ENCODE measurements around the gene TSHB.

DNA sequence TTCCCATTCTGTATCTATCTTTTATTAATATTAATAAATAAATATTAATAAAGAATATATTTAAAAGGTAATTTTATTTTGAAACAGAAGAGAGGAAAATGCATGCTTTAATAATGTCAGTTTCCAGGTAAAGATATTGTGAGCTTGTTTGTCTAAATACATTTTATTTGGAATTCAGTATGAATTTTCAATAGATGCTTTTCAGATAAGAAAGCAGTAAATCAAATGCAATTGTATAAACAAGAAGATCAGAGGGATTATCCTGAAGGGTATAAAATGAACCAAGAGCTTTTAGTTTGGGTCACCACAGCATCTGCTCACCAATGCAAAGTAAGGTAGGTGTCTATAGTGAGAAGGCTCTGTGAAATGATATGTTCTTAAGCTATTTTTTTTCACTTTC, at the start of gene TSHB:
- no peak for TF ChIP-seq EP300 (IDR thresholded peaks at IDR 0.05)
- TF ChIP-seq, protein P1, sequence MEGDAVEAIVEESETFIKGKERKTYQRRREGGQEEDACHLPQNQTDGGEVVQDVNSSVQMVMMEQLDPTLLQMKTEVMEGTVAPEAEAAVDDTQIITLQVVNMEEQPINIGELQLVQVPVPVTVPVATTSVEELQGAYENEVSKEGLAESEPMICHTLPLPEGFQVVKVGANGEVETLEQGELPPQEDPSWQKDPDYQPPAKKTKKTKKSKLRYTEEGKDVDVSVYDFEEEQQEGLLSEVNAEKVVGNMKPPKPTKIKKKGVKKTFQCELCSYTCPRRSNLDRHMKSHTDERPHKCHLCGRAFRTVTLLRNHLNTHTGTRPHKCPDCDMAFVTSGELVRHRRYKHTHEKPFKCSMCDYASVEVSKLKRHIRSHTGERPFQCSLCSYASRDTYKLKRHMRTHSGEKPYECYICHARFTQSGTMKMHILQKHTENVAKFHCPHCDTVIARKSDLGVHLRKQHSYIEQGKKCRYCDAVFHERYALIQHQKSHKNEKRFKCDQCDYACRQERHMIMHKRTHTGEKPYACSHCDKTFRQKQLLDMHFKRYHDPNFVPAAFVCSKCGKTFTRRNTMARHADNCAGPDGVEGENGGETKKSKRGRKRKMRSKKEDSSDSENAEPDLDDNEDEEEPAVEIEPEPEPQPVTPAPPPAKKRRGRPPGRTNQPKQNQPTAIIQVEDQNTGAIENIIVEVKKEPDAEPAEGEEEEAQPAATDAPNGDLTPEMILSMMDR (IDR thresholded peaks at IDR 0.05), result no peak

All from tibial nerve (tissue), 4 donors.